ENCODE measurements around the gene MTMR6.
"Not testable (repeated sequence)": the region's sequence is repeated elsewhere in the genome, so short reads cannot be mapped to it uniquely, and the experiment has no call there.

GRCh38 chr13:25318946-25319345, 31.7 kb upstream of the MTMR6 start:
- TF ChIP-seq CTCF (conservative IDR thresholded peaks at IDR 0.05); EZH2 (IDR thresholded peaks at IDR 0.05; ENCODE audit: low read depth): not testable (repeated sequence)
